Thymus (tissue), 11 donors: ENCODE results near the gene GRIK1. TPM values are rescaled to one million over a fixed set of nuclear protein-coding genes. Genes with fewer than 3 reads are reported as not detected.

Source experiments
- DNase-seq, 9 donors: peaks; one replicate each; pipeline ENCODE4 v3.0.0-alpha.2; 2013; ENCODE audit warnings: low spot score in 9 of 9, low read depth in 6 of 9, missing footprints in 1 of 9
- H3K27ac ChIP-seq, 2 donors: one replicate each; pipeline ENCODE4 v1.5.1; 2013; ENCODE audit warnings: control low read depth in 1 of 2, low read depth in 1 of 2, low read length in 1 of 2, mild to moderate bottlenecking in 1 of 2, moderate library complexity in 1 of 2
- H3K27me3 ChIP-seq, 2 donors: one replicate each; pipeline ENCODE4 v1.5.1; 2013; ENCODE audit warnings: low read length in 1 of 2; ENCODE audit not compliant: control insufficient read depth in 2 of 2, insufficient read depth in 1 of 2
- H3K36me3 ChIP-seq, 2 donors: one replicate each; pipeline ENCODE4 v1.5.1; 2013; ENCODE audit warnings: low read length in 1 of 2, mild to moderate bottlenecking in 1 of 2, moderate library complexity in 1 of 2; ENCODE audit not compliant: control insufficient read depth in 2 of 2, insufficient read depth in 2 of 2
- H3K4me1 ChIP-seq, 2 donors: one replicate each; pipeline ENCODE4 v1.5.1; 2013; ENCODE audit warnings: low read length in 2 of 2; ENCODE audit not compliant: control insufficient read depth in 2 of 2, insufficient read depth in 2 of 2
- H3K4me3 ChIP-seq, 2 donors: one replicate each; pipeline ENCODE4 v1.5.1; 2013; ENCODE audit warnings: low read length in 2 of 2, control low read depth in 1 of 2, mild to moderate bottlenecking in 1 of 2
- H3K9me3 ChIP-seq, 2 donors: one replicate each; pipeline ENCODE4 v1.5.1; 2013; ENCODE audit warnings: low read length in 1 of 2, mild to moderate bottlenecking in 1 of 2; ENCODE audit not compliant: control insufficient read depth in 2 of 2, insufficient read depth in 1 of 2
- WGBS: extraction: QIAGEN DNeasy Blood & Tissue Kit; methylation state at CpG from one replicate; pipeline ENCODE4 v1.1.7; 2013; 5-methylcytosine and 5-hydroxymethylcytosine counted together
- polyA plus RNA-seq: library from polyadenylated mRNA; stranded (reverse); fragments of 200-250 nt; gene quantifications from one replicate; pipeline ENCODE4 v1.2.3, GENCODE V29; 2013
- total RNA-seq: library from RNA; stranded (reverse); fragments of 120-200 nt; gene quantifications from one replicate; pipeline ENCODE4 v1.2.4, GENCODE V29; 2013
- donor health status: healthy.

The GRIK1 gene
- total and polyA plus RNA-seq, 2 donors = 0.05 to 0.11 TPM

DNA sequence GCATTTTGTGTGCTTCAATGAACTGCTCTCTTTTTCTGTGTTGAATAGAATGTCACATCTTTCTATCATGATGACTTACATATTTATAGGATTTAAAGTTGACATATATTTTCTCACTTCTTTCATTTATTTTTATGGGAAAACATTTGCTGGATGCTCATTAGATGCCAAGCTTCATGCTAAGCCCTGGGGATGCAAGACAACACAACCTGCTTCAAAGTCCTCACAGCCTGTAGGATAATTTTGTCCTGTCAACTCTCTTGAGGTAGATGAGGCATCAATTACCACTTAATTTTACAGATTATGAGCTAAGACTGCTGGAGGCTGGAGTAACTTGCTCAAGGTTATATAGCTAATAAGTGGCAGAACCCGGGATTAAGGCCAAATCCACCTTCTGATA, 264.3 kb downstream of the GRIK1 start:
- Histone ChIP-seq H3K27ac (no peak overlapping the region), H3K4me3 (no peak overlapping the region), H3K9me3 (no peaks in the 10 kb centered on the region), H3K36me3 (no peaks in the 10 kb centered on the region), H3K27me3 (no peaks in the 10 kb centered on the region), H3K4me1 (no peaks in the 10 kb centered on the region)
- DNase-seq = no peak
- whole genome bisulfite sequencing = 96% methylated on average over 1 of the region's 1 CpG

DNA sequence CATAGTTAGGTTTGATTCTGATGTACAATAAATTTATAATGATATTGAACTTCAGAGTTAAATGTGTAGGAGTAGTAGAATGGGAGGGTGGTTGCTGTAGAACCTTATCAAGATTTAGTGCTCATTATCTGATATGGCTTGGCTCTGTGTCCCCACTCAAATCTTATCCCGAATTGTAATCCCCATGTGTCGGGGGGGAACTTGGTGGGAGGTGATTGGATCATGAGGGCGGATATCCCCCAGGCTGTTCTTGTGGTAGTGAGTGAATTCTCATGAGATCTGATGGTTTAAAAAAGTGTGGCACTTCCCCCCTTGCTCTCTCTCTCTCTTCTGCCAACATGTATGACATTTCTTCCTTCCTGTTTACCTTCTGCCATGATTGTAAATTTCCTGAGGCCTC, 265.5 kb downstream of the GRIK1 start:
- H3K27ac ChIP-seq = peak overlapping the region in 1 of 2 donors; percentile 5
- H3K4me3 ChIP-seq = no peak overlapping the region
- H3K36me3 ChIP-seq = no peaks in the 10 kb centered on the region
- 95% methylated on average over 3 of the region's 3 CpGs for WGBS
- no peaks in the 10 kb centered on the region for H3K4me1 ChIP-seq
- H3K27me3 ChIP-seq = no peaks in the 10 kb centered on the region
- no peaks in the 10 kb centered on the region for H3K9me3 ChIP-seq
- no peak for DNase-seq

DNA sequence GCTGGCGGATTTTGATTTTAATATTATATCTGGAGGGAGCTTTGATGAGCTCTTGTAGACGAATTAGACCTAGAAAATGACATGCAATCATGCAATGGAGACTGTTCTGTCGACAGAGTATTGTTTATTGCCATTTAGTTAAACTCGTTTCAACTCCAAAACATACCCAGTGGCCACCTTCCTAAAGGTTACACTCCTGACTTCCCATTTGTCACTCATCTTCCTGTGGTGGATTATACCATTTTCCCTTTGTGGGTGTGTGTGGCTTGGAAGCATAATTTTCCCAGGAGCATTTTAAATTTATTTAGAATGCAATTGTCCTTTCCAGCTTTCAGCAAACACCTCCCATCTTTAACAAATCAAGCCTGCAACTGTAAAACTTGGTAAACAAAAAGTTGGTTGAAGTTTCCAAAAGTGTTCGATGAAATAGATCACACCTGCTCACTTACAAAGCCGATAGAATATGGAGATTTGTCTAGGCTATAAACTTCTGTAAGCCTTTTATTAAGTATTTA, 266.6 kb downstream of the GRIK1 start:
- Histone ChIP-seq H3K27ac (peak overlapping the region in 1 of 2 donors; percentile 5), H3K4me1 (no peaks in the 10 kb centered on the region), H3K27me3 (no peaks in the 10 kb centered on the region), H3K9me3 (no peaks in the 10 kb centered on the region), H3K4me3 (no peak overlapping the region), H3K36me3 (no peaks in the 10 kb centered on the region)
- 91% methylated on average over 6 of the region's 6 CpGs for WGBS
- no peak for DNase-seq

DNA sequence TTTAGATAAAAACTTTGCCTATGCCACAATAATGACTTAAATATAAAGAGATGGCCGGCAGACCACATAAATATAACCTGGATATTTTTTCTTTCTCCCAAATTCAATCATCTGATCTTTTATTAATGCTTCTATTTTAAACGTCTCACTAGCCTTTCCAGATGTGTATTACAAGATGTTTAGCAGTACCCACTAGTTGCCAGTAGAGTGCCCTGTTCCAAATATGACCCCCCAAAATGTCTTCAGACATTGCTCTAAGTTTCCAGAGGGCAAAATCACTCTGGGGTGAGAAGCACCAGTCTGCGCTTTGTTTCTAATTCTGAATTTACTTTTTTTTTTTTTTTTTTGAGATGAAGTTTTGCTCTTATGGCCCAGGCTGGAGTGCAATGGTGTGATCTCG, 268.1 kb downstream of the GRIK1 start:
- no peaks in the 10 kb centered on the region for H3K27me3 ChIP-seq
- H3K27ac ChIP-seq = no peak overlapping the region
- H3K36me3 ChIP-seq = no peaks in the 10 kb centered on the region
- H3K9me3 ChIP-seq = no peaks in the 10 kb centered on the region
- H3K4me1 ChIP-seq = no peaks in the 10 kb centered on the region
- DNase-seq = no peak
- WGBS = 86% methylated on average over 4 of the region's 4 CpGs
- H3K4me3 ChIP-seq = no peak overlapping the region

DNA sequence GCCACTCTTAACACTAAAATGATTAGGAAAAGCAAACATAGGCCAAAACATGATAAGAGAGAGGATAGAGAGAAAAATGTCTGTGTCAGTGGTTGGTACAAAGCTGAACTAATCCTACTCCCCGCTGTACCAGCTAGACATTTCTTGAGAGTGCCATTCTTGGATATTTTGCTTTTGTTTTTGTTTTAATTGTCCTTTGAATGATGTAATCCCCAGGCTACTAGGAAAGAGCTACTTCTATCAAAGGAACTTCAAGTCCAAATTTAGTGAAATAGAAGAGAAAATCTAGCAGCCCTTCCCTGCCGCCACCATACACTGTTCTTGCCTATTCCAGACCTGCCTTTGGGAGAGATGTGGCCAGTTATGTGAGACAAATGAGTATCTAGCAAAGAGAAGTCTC, 269.6 kb downstream of the GRIK1 start:
- H3K4me1 ChIP-seq = no peaks in the 10 kb centered on the region

DNA sequence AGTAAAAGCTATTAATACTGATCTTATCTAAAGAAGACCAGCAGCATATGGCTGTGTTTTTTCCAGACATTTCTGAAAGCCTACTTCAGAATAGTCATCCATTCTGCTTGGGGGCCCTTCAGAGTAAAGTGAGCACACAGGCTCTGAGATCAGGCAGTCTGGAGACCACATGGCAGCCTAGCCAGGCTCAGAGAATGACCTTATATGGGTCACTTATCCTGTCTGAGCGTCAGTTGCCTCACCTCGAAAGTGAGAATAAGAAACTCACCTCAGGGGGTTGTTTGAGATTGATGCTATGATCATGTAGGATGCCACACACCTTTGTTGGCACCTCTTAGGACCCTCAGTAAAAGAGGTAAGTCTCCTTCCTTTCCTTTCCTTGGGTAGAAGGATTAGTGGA, 270.4 kb downstream of the GRIK1 start:
- no peak overlapping the region for H3K27ac ChIP-seq
- H3K4me1 ChIP-seq = no peaks in the 10 kb centered on the region
- 91% methylated on average over 2 of the region's 2 CpGs for WGBS
- no peaks in the 10 kb centered on the region for H3K27me3 ChIP-seq
- no peaks in the 10 kb centered on the region for H3K9me3 ChIP-seq
- no peaks in the 10 kb centered on the region for H3K36me3 ChIP-seq
- H3K4me3 ChIP-seq = no peak overlapping the region
- no peak for DNase-seq

More for the DNA sequence above, 269.6 kb downstream of the GRIK1 start:
- WGBS = 95% methylated on average over 2 of the region's 2 CpGs
- H3K27me3 ChIP-seq = no peaks in the 10 kb centered on the region
- no peak overlapping the region for H3K4me3 ChIP-seq
- no peak overlapping the region for H3K27ac ChIP-seq
- DNase-seq = no peak
- H3K36me3 ChIP-seq = no peaks in the 10 kb centered on the region
- no peaks in the 10 kb centered on the region for H3K9me3 ChIP-seq

DNA sequence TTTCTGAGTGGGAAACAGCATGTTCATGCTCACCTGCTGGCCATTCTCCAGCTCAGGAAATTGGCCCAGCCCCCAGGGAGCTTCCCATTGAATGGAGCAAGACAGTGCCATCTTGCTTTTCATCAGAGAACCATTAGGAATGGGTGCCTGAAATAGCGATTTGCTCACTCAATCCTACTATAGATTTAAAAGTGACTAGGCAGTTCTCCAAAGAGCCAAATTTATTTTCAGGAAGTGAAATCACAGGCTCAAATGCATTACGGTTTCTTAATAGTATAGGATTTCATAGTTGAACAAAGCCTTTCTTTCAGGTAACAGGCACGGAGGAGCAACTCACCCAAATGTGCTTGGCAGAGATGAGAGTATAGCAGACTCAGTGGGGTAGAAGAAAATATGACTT, 272.1 kb downstream of the GRIK1 start:
- H3K4me1 ChIP-seq = no peaks in the 10 kb centered on the region
- H3K36me3 ChIP-seq = no peaks in the 10 kb centered on the region
- no peaks in the 10 kb centered on the region for H3K27me3 ChIP-seq
- 53% methylated on average over 3 of the region's 3 CpGs for WGBS
- DNase-seq = no peak
- H3K27ac ChIP-seq = no peak overlapping the region
- H3K9me3 ChIP-seq = no peaks in the 10 kb centered on the region
- H3K4me3 ChIP-seq = no peak overlapping the region

DNA sequence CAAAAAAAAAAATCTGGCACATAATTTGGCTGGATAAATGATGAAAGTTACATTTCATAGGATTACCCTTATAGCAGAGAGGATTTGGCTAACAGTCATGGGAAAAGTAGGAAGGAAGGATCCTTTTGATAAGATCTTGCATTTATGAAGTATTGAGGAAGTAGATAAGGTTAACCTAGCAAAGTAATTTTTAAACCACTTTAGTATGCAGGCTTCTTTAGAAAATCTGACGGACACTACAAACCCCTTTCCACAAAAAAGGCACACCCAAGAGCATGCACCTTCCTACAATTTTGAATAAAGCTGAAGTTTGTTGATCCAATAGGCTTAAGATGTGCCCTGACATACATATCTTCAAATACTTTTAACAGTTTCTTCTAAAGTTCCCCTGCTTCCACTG, 275.2 kb downstream of the GRIK1 start:
- Histone ChIP-seq H3K27ac (no peak overlapping the region), H3K9me3 (no peaks in the 10 kb centered on the region), H3K36me3 (no peaks in the 10 kb centered on the region), H3K27me3 (no peaks in the 10 kb centered on the region), H3K4me1 (no peaks in the 10 kb centered on the region), H3K4me3 (no peak overlapping the region)
- 11% methylated on average over 1 of the region's 1 CpG for WGBS
- DNase-seq = no peak

DNA sequence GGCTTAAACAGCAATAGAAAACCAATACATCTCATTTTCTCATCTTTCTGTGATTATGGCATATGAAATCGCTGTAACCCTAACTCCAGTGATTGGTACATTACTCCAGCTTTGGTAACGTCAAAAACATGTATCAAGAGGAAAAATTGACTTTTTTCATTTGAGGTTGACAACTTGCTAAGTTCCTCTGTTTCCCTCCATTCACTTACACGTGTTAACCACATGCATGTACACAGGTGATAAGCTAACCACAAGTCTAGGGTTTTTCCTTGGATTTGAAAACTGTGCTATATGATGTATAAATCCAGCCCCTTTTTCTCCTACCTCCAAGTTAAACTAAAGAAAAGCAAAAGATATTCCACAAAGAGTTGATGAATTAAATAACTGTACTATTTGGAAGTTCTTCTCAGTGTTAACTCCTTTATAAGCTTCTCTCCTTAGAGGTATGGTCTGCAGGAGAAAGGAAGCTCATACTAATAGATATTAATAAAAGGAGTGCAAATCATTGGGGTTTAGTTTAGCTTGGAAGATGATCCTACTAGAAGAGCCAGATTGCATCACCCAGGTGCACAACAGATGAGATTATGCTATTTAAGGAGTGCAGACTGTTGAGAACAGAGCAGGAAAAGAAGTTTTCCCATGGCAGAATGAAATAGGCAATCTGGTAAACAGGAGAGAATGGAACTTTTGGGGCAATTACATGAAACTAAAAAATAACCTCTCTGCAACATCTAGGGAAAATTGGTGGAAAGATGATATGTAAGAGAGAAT, 277.9 kb downstream of the GRIK1 start:
- DNase-seq = no peak
- 44% methylated on average over 3 of the region's 3 CpGs for WGBS
- H3K36me3 ChIP-seq = no peaks in the 10 kb centered on the region
- no peak overlapping the region for H3K27ac ChIP-seq
- H3K27me3 ChIP-seq = no peaks in the 10 kb centered on the region
- no peaks in the 10 kb centered on the region for H3K4me1 ChIP-seq
- no peak overlapping the region for H3K4me3 ChIP-seq
- no peaks in the 10 kb centered on the region for H3K9me3 ChIP-seq
